HCT116 (cell line): ENCODE results near the gene SPATA3. TPM values are rescaled to one million over a fixed set of nuclear protein-coding genes. Genes with fewer than 3 reads are reported as not detected.
"Not testable (repeated sequence)": the region's sequence is repeated elsewhere in the genome, so short reads cannot be mapped to it uniquely, and the experiment has no call there.

Experiments
- ATAC-seq: fragments of 200-7000 bp; cut with Tn5 transposase; 2 replicates; pipeline ENCODE4 v1.9.1; 2020; ENCODE audit warnings: mild to moderate bottlenecking, moderate library complexity
- BruUV-seq: library from RNA; stranded (reverse); fragments of 400-500 nt; replicated peaks from 2 replicates; lab custom pipeline; 2021; lab: Mats Ljungman, UMichigan
- CTCF ChIA-PET: fragments of 300-600 bp; sonication (Branson Sonifier 250); formaldehyde crosslinking; loops from one replicate; lab custom pipeline; 2021; ENCODE audit warnings: antibody characterized with exemption; lab: Charles Lee
- POLR2A ChIA-PET: fragments of 300-600, 350-600 bp; sonication (Branson Sonifier 250); formaldehyde crosslinking; loops from one replicate; lab custom pipeline; 2021; ENCODE audit warnings: antibody characterized with exemption; lab: Charles Lee
- RAD21 ChIA-PET, 2 experiments: fragments of 300-600 bp; sonication (Branson Sonifier 250); formaldehyde crosslinking; loops; one replicate each; lab custom pipeline; 2023; ENCODE audit warnings: low total read pairs in 2 of 2; ENCODE audit not compliant: uncharacterized antibody in 2 of 2, unreplicated experiment in 2 of 2, low non-redundant PET in 1 of 2; lab: Charles Lee
- DNase-seq: peaks from one replicate; pipeline ENCODE4 v3.0.0-alpha.2; 2010; ENCODE audit warnings: low read depth, low spot score
- H2AFZ ChIP-seq: fragments of 200-600 bp; shearing (Covaris generic), sonication (generic); 2 replicates; pipeline ENCODE4 v1.6.1; 2017; ENCODE audit warnings: low read depth, mixed run types, mixed read lengths, antibody characterized with exemption, low read length; ENCODE audit not compliant: poor library complexity, severe bottlenecking
- H3K27ac ChIP-seq: 2 replicates; pipeline ENCODE4 v1.5.1; 2012; ENCODE audit warnings: low read depth, low read length
- H3K27me3 ChIP-seq: fragments of 200-600 bp; sonication (generic); 2 replicates; pipeline ENCODE4 v1.6.1; 2016; ENCODE audit warnings: mixed run types, low read length, mixed read lengths; ENCODE audit not compliant: insufficient read depth
- H3K36me3 ChIP-seq, 2 experiments: fragments of 200-500 bp in 1 of 2; fragments of 200-600 bp in 1 of 2; sonication (Bioruptor generic) in 1 of 2; sonication (generic) in 1 of 2; 2 replicates each; pipeline versions ENCODE4 v1.5.1 to v1.6.1; 2014 to 2016; ENCODE audit warnings: low read length in 2 of 2, inconsistent platforms in 1 of 2, mixed read lengths in 1 of 2, mixed run types in 1 of 2; ENCODE audit not compliant: insufficient read depth in 2 of 2, control insufficient read depth in 1 of 2
- H3K4me1 ChIP-seq, 2 experiments: fragments of 200-600 bp in 1 of 2; sonication (generic) in 1 of 2; 2 replicates each; pipeline versions ENCODE4 v1.5.1 to v1.6.1; 2012 to 2017; ENCODE audit warnings: low read length in 2 of 2, inconsistent platforms in 1 of 2, mild to moderate bottlenecking in 1 of 2, mixed read lengths in 1 of 2, mixed run types in 1 of 2, moderate library complexity in 1 of 2; ENCODE audit not compliant: insufficient read depth in 2 of 2, control insufficient read depth in 1 of 2
- H3K4me2 ChIP-seq: fragments of 200-600 bp; sonication (generic); 2 replicates; pipeline ENCODE4 v1.6.1; 2017; ENCODE audit warnings: mixed run types, low read length, mixed read lengths
- H3K4me3 ChIP-seq, 2 experiments: fragments of 200-600 bp in 1 of 2; sonication (generic) in 1 of 2; replicated peaks in 1 of 2; 2 replicates each; pipeline ENCODE4 v1.5.1; 2011 to 2016; ENCODE audit warnings: low read length in 2 of 2, control low read depth in 1 of 2, low read depth in 1 of 2, mild to moderate bottlenecking in 1 of 2, mixed read lengths in 1 of 2, mixed run types in 1 of 2
- H3K79me2 ChIP-seq: fragments of 200-600 bp; sonication (generic); 2 replicates; pipeline ENCODE4 v1.6.1; 2017; ENCODE audit warnings: mild to moderate bottlenecking, mixed run types, low read length, moderate library complexity, mixed read lengths; ENCODE audit not compliant: insufficient read depth
- H3K9ac ChIP-seq: fragments of 200-600 bp; sonication (generic); 2 replicates; pipeline ENCODE4 v1.6.1; 2016; ENCODE audit warnings: low read length, mixed read lengths
- H3K9me2 ChIP-seq: fragments of 200-600 bp; sonication (generic), shearing (Covaris generic); 2 replicates; pipeline ENCODE4 v1.6.1; 2017; ENCODE audit warnings: mixed run types, mild to moderate bottlenecking, moderate library complexity; ENCODE audit not compliant: insufficient read depth
- H3K9me3 ChIP-seq, 2 experiments: fragments of 200-500 bp in 1 of 2; fragments of 200-600 bp in 1 of 2; sonication (Bioruptor generic) in 1 of 2; sonication (generic) in 1 of 2; 2 replicates each; pipeline ENCODE4 v1.6.1; 2014 to 2017; ENCODE audit warnings: low read length in 2 of 2, mixed read lengths in 2 of 2, inconsistent platforms in 1 of 2, low read depth in 1 of 2, mild to moderate bottlenecking in 1 of 2, mixed run types in 1 of 2, moderate library complexity in 1 of 2; ENCODE audit not compliant: control insufficient read depth in 1 of 2, insufficient read depth in 1 of 2
- H4K20me1 ChIP-seq: fragments of 200-600 bp; sonication (generic), shearing (Covaris generic); 2 replicates; pipeline ENCODE4 v1.6.1; 2017; ENCODE audit warnings: mixed run types, mild to moderate bottlenecking, moderate library complexity; ENCODE audit not compliant: insufficient read depth
- CEBPB ChIP-seq: IDR thresholded peaks from 2 replicates; pipeline ENCODE4 v1.6.1; 2012; ENCODE audit warnings: low read depth
- JUND ChIP-seq: IDR thresholded peaks from 2 replicates; pipeline ENCODE4 v1.6.1; 2012
- intact Hi-C: fragments of 100-400 bp; cut with micrococcal nuclease; formaldehyde crosslinking; loops from 2 replicates; pipeline ENCODE4 v1.10.0; 2022
- total RNA-seq: library from RNA; stranded (reverse); gene quantifications from one replicate; pipeline ENCODE4 v1.2.1, GENCODE V29; 2021; ENCODE audit not compliant: unreplicated experiment
- TF ChIP-seq, protein P1 (sequence below): IDR thresholded peaks from 2 replicates; pipeline ENCODE4 v1.6.1; 2012; ENCODE audit warnings: low read depth
- TF ChIP-seq, protein P2 (sequence below): IDR thresholded peaks from 2 replicates; pipeline ENCODE4 v1.6.1; 2012
- TF ChIP-seq, protein P3 (sequence below): IDR thresholded peaks from 2 replicates; pipeline ENCODE4 v1.6.1; 2012
- TF ChIP-seq, protein P4 (sequence below), 3 experiments: fragments of 200-600 bp in 1 of 3; sonication (generic) in 1 of 3; IDR thresholded peaks in 2 of 3; conservative IDR thresholded peaks in 1 of 3; 2 replicates each; pipeline ENCODE4 v1.5.1; 2012 to 2017; ENCODE audit warnings: low read depth in 2 of 3, low read length in 2 of 3, antibody characterized with exemption in 1 of 3, borderline replicate concordance in 1 of 3, control low read depth in 1 of 3, mild to moderate bottlenecking in 1 of 3, mixed read lengths in 1 of 3, mixed run types in 1 of 3, moderate library complexity in 1 of 3; ENCODE audit not compliant: insufficient read depth in 1 of 3

SPATA3 gene
- total RNA-seq, 1 experiment from 2014 or later = not detected

DNA sequence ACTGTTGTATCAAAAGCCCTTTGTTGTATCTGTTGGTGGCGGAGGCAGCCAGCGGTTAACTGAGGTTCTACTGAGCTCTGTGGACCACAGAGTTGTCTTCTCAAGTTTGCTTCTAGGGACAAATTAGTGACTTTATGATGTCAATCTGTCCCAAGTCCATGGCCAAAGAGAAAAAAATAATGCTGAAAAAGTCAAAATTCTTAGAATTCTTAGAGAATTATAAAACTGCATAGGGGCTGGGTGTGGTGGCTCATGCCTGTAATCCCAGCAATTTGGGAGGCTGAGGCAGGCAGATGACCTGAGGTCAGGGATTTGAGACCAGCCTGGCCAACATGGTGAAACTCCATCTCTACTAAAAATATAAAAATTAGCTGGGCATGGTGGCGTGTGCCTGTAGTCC, 29.1 kb downstream of the SPATA3 start:
- H3K27ac ChIP-seq, intact Hi-C loops, RAD21 ChIA-PET, H3K36me3 ChIP-seq, ATAC-seq, H4K20me1 ChIP-seq, H3K9me2 ChIP-seq, POLR2A ChIA-PET, H3K4me1 ChIP-seq, H3K4me3 ChIP-seq, H2AFZ ChIP-seq, DNase-seq, H3K79me2 ChIP-seq, H3K27me3 ChIP-seq, H3K4me2 ChIP-seq, H3K9ac ChIP-seq, BruUV-seq, H3K9me3 ChIP-seq, CTCF ChIA-PET: not testable (repeated sequence)

DNA sequence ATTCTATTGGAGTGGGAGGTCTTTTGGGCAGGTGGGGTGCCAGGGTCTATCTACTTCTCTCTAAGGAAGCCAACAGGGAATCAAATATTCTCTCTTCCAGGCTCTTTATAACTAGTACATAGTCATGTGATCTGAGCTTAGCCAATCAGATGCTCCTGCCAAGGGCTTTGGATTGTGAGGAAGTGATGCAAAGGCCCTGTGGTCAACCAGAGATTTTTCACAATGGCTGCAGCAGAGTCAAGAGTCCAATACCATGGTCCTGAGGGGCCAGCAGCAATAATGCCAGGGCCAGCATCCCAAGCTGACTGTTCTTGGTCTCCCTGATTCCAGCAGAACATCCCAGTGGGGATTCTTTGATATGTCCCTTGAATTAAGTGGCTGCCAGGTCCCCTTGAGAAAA, 33.0 kb downstream of the SPATA3 start:
- ChIA-PET POLR2A (no interaction called here), CTCF (no interaction called here), RAD21 (no interaction called here)
- no peaks in the 10 kb centered on the region for H3K79me2 ChIP-seq
- H4K20me1 ChIP-seq = no peaks in the 10 kb centered on the region
- DNase-seq = no peak
- H3K9ac ChIP-seq = no peak overlapping the region
- H3K27me3 ChIP-seq = no peaks in the 10 kb centered on the region
- no peaks in the 10 kb centered on the region for H3K36me3 ChIP-seq
- no peaks in the 10 kb centered on the region for H3K9me2 ChIP-seq
- no peak overlapping the region for H3K4me3 ChIP-seq
- ATAC-seq = no peak
- H3K27ac ChIP-seq = no peak overlapping the region
- no peaks in the 10 kb centered on the region for H3K9me3 ChIP-seq
- H2AFZ ChIP-seq = no peak overlapping the region
- BruUV-seq = no TSS peak
- intact Hi-C loops = no loop called here
- no peaks in the 10 kb centered on the region for H3K4me1 ChIP-seq
- TF ChIP-seq, protein P1, sequence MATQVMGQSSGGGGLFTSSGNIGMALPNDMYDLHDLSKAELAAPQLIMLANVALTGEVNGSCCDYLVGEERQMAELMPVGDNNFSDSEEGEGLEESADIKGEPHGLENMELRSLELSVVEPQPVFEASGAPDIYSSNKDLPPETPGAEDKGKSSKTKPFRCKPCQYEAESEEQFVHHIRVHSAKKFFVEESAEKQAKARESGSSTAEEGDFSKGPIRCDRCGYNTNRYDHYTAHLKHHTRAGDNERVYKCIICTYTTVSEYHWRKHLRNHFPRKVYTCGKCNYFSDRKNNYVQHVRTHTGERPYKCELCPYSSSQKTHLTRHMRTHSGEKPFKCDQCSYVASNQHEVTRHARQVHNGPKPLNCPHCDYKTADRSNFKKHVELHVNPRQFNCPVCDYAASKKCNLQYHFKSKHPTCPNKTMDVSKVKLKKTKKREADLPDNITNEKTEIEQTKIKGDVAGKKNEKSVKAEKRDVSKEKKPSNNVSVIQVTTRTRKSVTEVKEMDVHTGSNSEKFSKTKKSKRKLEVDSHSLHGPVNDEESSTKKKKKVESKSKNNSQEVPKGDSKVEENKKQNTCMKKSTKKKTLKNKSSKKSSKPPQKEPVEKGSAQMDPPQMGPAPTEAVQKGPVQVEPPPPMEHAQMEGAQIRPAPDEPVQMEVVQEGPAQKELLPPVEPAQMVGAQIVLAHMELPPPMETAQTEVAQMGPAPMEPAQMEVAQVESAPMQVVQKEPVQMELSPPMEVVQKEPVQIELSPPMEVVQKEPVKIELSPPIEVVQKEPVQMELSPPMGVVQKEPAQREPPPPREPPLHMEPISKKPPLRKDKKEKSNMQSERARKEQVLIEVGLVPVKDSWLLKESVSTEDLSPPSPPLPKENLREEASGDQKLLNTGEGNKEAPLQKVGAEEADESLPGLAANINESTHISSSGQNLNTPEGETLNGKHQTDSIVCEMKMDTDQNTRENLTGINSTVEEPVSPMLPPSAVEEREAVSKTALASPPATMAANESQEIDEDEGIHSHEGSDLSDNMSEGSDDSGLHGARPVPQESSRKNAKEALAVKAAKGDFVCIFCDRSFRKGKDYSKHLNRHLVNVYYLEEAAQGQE = no peak
- TF ChIP-seq, protein P2, sequence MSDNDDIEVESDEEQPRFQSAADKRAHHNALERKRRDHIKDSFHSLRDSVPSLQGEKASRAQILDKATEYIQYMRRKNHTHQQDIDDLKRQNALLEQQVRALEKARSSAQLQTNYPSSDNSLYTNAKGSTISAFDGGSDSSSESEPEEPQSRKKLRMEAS = no peak
- TF ChIP-seq, protein P3, sequence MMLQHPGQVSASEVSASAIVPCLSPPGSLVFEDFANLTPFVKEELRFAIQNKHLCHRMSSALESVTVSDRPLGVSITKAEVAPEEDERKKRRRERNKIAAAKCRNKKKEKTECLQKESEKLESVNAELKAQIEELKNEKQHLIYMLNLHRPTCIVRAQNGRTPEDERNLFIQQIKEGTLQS = no peak
- TF ChIP-seq, protein P4, sequence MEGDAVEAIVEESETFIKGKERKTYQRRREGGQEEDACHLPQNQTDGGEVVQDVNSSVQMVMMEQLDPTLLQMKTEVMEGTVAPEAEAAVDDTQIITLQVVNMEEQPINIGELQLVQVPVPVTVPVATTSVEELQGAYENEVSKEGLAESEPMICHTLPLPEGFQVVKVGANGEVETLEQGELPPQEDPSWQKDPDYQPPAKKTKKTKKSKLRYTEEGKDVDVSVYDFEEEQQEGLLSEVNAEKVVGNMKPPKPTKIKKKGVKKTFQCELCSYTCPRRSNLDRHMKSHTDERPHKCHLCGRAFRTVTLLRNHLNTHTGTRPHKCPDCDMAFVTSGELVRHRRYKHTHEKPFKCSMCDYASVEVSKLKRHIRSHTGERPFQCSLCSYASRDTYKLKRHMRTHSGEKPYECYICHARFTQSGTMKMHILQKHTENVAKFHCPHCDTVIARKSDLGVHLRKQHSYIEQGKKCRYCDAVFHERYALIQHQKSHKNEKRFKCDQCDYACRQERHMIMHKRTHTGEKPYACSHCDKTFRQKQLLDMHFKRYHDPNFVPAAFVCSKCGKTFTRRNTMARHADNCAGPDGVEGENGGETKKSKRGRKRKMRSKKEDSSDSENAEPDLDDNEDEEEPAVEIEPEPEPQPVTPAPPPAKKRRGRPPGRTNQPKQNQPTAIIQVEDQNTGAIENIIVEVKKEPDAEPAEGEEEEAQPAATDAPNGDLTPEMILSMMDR (IDR thresholded peaks at IDR 0.05 in 2 of 3, conservative IDR thresholded peaks at IDR 0.05 in 1 of 3; ENCODE audit: borderline replicate concordance in 1 of 3, insufficient read depth in 1 of 3, low read depth in 2 of 3, low read length in 2 of 3) = no peak
- TF ChIP-seq CEBPB = no peak
- TF ChIP-seq JUND = no peak
- no peak overlapping the region for H3K4me2 ChIP-seq
